Activated CD8-positive, alpha-beta memory T cell treated with anti-CD3 and anti-CD28 coated beads, Interleukin-2, amount 50 U/mL, for 4 hours (primary cell): ENCODE results near the gene SATB1.
"Not testable (repeated sequence)": the region's sequence is repeated elsewhere in the genome, so short reads cannot be mapped to it uniquely, and the experiment has no call there.

Experiments used
- DNase-seq: peaks from one replicate; pipeline ENCODE4 v3.0.0-alpha.2; 2020

Gene SATB1

GRCh38 chr3:18424729-18425640 is at the start of gene SATB1:
SATB1 (minus strand) TSS chr3:18425339; CDS start chr3:18420967, 4,372 bp downstream.
- DNase-seq = peak; percentile 66

GRCh38 chr3:18474202-18474601 is 49.1 kb upstream of the SATB1 start:
- no peak for DNase-seq

- no peak for DNase-seq
These were observed 44.6 kb upstream of the SATB1 start for GRCh38 chr3:18469775-18470174.

- no peak for DNase-seq
These were observed 41.0 kb upstream of the SATB1 start for GRCh38 chr3:18466136-18466535.

- DNase-seq = no peak
These were observed 29.6 kb upstream of the SATB1 start for GRCh38 chr3:18454766-18455165.

GRCh38 chr3:18449618-18450017 is 24.5 kb upstream of the SATB1 start:
- not testable (repeated sequence) for DNase-seq

GRCh38 chr3:18447720-18448119 is 22.6 kb upstream of the SATB1 start:
- no peak for DNase-seq

- no peak for DNase-seq
These were observed 21.1 kb upstream of the SATB1 start for GRCh38 chr3:18446149-18446825.

- DNase-seq = peak; percentile 75
These were observed 20.4 kb upstream of the SATB1 start for GRCh38 chr3:18445401-18446148.

- DNase-seq = peak; percentile 77
These were observed 19.7 kb upstream of the SATB1 start for GRCh38 chr3:18444595-18445400.

- peak; percentile 30 for DNase-seq
These were observed 18.8 kb upstream of the SATB1 start for GRCh38 chr3:18443665-18444594.

GRCh38 chr3:18442756-18443664 is 17.9 kb upstream of the SATB1 start:
- DNase-seq = peak; percentile 23

- DNase-seq = no peak
These were observed 16.4 kb upstream of the SATB1 start for GRCh38 chr3:18441551-18441950.

GRCh38 chr3:18440066-18440722 is 15.1 kb upstream of the SATB1 start:
- DNase-seq = no peak

- no peak for DNase-seq
These were observed 14.1 kb upstream of the SATB1 start for GRCh38 chr3:18439281-18439680.

GRCh38 chr3:18438586-18438985 is 13.4 kb upstream of the SATB1 start:
- DNase-seq = peak; percentile 52

GRCh38 chr3:18436213-18436612 is 11.1 kb upstream of the SATB1 start:
- no peak for DNase-seq

GRCh38 chr3:18434711-18435110 is 9.6 kb upstream of the SATB1 start:
- no peak for DNase-seq

GRCh38 chr3:18432752-18433151 is 7.6 kb upstream of the SATB1 start:
- DNase-seq = no peak

- DNase-seq = no peak
These were observed 6.1 kb upstream of the SATB1 start for GRCh38 chr3:18431266-18431665.
